Activated CD4-positive, alpha-beta memory T cell treated with anti-CD3 and anti-CD28 coated beads for 36 hours (primary cell): ENCODE data around the gene DHRS7. TPM values are rescaled to one million over a fixed set of nuclear protein-coding genes. Genes with fewer than 3 reads are reported as not detected.
A peak's percentile ranks its signal among the peaks of the same experiment; 100 is the strongest.

Source experiments
- CTCF ChIA-PET: fragments of 350-600 bp; sonication (Branson Sonifier 250); formaldehyde crosslinking; loops from one replicate; lab custom pipeline; 2021; ENCODE audit warnings: antibody characterized with exemption, inconsistent platforms; lab: Charles Lee
- POLR2A ChIA-PET: fragments of 350-600 bp; sonication (Branson Sonifier 250); formaldehyde crosslinking; loops from one replicate; lab custom pipeline; 2021; ENCODE audit warnings: antibody characterized with exemption; lab: Charles Lee
- DNase-seq: peaks from one replicate; pipeline ENCODE4 v3.0.0-alpha.2; 2020
- H3K27ac Mint-ChIP-seq: one replicate; pipeline ENCODE4 v1.8.0; 2021; ENCODE audit warnings: mixed read lengths
- H3K27me3 Mint-ChIP-seq: one replicate; pipeline ENCODE4 v1.8.0; 2021; ENCODE audit warnings: mixed read lengths
- H3K36me3 Mint-ChIP-seq: one replicate; pipeline ENCODE4 v1.8.0; 2021; ENCODE audit warnings: mixed read lengths
- H3K4me1 Mint-ChIP-seq: one replicate; pipeline ENCODE4 v1.8.0; 2021; ENCODE audit warnings: low read depth, mixed read lengths
- H3K4me3 Mint-ChIP-seq: one replicate; pipeline ENCODE4 v1.8.0; 2021; ENCODE audit warnings: mild to moderate bottlenecking, mixed read lengths
- H3K9me3 Mint-ChIP-seq: one replicate; pipeline ENCODE4 v1.8.0; 2021; ENCODE audit warnings: mixed read lengths
- intact Hi-C: fragments of 100-400 bp; cut with micrococcal nuclease; formaldehyde crosslinking; loops from one replicate; pipeline ENCODE4 v1.15.1; 2023
- total RNA-seq, 2 experiments: library from RNA; stranded (reverse); gene quantifications; one replicate each; pipeline ENCODE4 v1.2.3, GENCODE V29; 2021

DHRS7 gene, protein sequence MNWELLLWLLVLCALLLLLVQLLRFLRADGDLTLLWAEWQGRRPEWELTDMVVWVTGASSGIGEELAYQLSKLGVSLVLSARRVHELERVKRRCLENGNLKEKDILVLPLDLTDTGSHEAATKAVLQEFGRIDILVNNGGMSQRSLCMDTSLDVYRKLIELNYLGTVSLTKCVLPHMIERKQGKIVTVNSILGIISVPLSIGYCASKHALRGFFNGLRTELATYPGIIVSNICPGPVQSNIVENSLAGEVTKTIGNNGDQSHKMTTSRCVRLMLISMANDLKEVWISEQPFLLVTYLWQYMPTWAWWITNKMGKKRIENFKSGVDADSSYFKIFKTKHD
- total RNA-seq: 10 to 100 TPM; 70.3 to 74.7 TPM

DNA sequence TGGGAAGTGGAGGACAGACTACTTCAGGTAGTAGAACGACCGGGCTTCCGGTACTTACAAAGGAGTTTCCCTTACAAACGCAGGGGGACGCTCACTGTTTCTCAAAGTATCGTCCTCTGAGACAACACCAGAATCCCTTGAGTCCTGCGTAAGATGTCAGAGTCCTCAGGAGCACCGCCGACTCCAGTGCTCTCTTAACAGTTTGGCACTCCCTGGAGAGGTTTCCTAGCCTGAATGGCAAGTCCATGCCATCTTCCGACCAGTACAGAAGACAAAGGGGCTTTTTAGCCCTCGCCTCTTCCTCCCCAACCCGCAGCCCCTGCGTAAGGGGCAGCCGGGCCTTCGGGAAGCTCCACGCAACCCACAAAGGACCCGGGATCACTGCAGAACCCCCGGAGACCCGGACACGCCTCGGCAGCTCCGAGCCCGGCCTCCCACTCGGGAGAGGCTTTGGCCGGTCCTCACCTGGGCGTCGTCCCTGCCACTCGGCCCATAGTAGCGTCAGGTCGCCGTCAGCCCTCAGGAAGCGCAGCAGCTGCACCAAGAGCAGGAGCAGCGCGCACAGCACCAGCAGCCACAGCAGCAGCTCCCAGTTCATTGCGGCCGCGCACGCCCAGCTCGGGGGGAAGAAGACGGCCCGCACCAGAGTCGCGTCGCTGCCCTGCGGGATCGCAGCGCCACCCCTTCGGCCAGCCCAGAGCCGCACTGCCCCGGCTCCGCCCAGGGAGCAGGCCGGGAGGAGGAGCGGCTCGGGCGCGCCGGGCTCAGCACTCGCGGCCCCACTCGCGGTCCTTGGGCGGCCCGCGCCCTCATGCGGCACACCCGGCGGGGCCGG, at the start of gene DHRS7:
DHRS7 (minus strand) TSS at position 687 of the 835 bp plus-strand sequence; CDS start at position 598, 89 bp downstream.
- POLR2A ChIA-PET: interaction anchor here (0.5 to 1.7 kb wide), 7 partner anchors 11 to 83 kb away, joined by 3 to 12 read pairs (median 6); partner anchors contain the start of genes PCNX4 and PPM1A
- Mint-ChIP-seq H3K36me3 (peaks cover 8% of the 10 kb centered on the region), H3K27me3 (no peaks in the 10 kb centered on the region), H3K4me3 (peak within 1 kb of the TSS; percentile 94), H3K27ac (peak within 1 kb of the TSS; percentile 97), H3K4me1 (peaks cover 37% of the 10 kb centered on the region), H3K9me3 (no peaks in the 10 kb centered on the region)
- DNase-seq: peak; percentile 79
- intact Hi-C loops: loop anchor here (1.0 to 10.0 kb wide), 6 partner anchors 14 to 680 kb away; partner anchors contain the start of genes JKAMP, L3HYPDH and PCNX4
- CTCF ChIA-PET: interaction anchor here (0.6 to 3.1 kb wide), 11 partner anchors 10 to 201 kb away, joined by 3 to 22 read pairs (median 9); partner anchors contain the start of gene PCNX4

DNA sequence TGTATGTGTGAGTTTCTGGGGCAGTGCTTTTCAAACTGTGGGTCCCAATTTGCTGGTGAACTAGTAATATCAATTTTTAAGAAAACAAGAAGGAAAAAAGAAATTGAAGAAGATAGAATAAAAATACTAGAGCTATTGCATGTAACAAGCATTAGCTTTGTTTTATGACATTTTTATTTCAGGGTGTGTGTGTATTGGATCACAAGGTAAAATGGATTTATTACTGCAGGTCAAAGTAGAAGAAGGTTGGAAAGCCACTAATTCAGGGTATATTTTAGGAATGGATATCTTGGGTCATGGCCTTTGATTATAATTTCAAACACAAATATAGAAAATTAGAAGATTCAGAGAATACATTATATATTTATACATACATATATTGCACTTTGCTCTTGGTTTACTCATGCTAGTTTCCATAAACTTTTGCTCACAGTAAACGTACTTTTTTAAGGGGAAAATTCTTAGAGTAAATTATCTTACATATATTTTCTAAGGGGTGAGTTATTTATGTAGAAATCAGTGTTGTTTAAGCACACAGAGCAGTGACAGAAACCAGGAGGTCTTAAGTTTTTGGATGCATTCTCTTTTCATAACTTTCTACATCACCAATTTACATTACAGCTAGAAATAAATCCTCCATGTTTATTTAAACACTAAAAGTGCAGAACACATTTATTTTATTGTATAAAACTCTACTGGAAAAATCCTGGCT, 49.4 kb upstream of the DHRS7 start:
- Mint-ChIP-seq H3K36me3 (no peaks in the 10 kb centered on the region), H3K9me3 (peaks cover 3% of the 10 kb centered on the region), H3K4me3 (no peak overlapping the region), H3K27ac (no peak overlapping the region), H3K27me3 (peaks cover 3% of the 10 kb centered on the region), H3K4me1 (no peaks in the 10 kb centered on the region)
- ChIA-PET CTCF (no interaction called here), POLR2A (no interaction called here)
- intact Hi-C loops: no loop called here
- no peak for DNase-seq

- ChIA-PET CTCF (no interaction called here), POLR2A (no interaction called here)
- DNase-seq: no peak
- Mint-ChIP-seq H3K9me3 (peaks cover 3% of the 10 kb centered on the region), H3K4me1 (no peaks in the 10 kb centered on the region), H3K4me3 (no peak overlapping the region), H3K27ac (no peak overlapping the region), H3K36me3 (no peaks in the 10 kb centered on the region), H3K27me3 (peaks cover 3% of the 10 kb centered on the region)
- intact Hi-C loops: no loop called here
These were observed 48.8 kb upstream of the DHRS7 start for GRCh38 chr14:60214003-60214402.

DNA sequence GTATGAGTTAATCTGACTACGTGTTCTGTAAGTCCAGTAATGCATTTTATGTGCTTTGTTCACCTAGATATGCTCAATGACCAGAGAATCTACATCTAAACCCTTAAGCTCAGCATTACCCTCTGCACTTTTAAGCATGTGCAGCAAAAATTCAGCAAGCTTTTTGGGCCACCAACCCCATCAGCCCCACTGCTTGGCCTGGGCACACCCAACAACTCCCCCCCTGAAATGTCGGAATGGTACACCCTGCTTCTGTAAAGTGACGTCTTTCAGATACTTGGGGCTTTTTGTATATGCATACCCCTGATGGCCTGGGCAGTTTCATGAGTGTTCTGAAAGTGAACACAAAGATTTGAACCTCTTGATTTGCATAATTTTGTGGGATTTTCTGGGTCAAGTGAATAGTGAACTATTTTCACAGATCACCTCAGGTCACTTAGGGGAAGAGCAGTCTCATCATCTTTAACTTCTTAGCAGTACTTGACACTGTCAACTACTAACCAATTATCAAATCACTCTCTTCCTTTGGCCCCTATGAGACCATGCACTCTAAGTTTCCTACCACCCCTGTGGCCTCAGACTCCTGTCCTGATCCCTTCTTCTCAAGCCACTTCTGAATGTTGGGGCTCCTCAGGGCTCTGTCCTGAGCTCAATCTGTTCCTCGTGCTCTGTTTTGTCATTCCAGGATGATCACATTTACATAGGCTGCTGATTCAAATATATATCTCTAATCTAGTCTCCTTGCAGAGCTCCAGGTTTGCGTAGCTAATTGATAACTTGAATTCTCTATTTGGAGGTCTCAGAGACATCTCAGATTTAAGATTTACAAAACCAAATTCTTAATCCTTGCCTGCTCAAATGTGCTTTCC, 47.5 kb upstream of the DHRS7 start:
- DNase-seq: no peak
- Mint-ChIP-seq H3K27me3 (peaks cover 7% of the 10 kb centered on the region), H3K27ac (no peak overlapping the region), H3K9me3 (peaks cover 3% of the 10 kb centered on the region), H3K4me1 (no peaks in the 10 kb centered on the region), H3K4me3 (no peak overlapping the region), H3K36me3 (no peaks in the 10 kb centered on the region)
- intact Hi-C loops: no loop called here
- ChIA-PET POLR2A (no interaction called here), CTCF (interaction anchor here (0.7 kb wide), 1 partner anchor 146 kb away, joined by 3 read pairs; no protein-coding TSS in a partner anchor)

GRCh38 chr14:60211153-60211552, 46.0 kb upstream of the DHRS7 start:
- H3K9me3 Mint-ChIP-seq: peaks cover 3% of the 10 kb centered on the region
- no peak overlapping the region for H3K4me3 Mint-ChIP-seq
- CTCF ChIA-PET: interaction anchor here (1.7 kb wide), 1 partner anchor 28 kb away, joined by 5 read pairs; no protein-coding TSS in a partner anchor
- peaks cover 14% of the 10 kb centered on the region for H3K27me3 Mint-ChIP-seq
- DNase-seq: no peak
- H3K4me1 Mint-ChIP-seq: peaks cover 7% of the 10 kb centered on the region
- intact Hi-C loops: no loop called here
- no peaks in the 10 kb centered on the region for H3K36me3 Mint-ChIP-seq
- H3K27ac Mint-ChIP-seq: no peak overlapping the region
- POLR2A ChIA-PET: interaction anchor here (0.6 kb wide), 1 partner anchor 1706 kb away, joined by 4 read pairs; no protein-coding TSS in a partner anchor

- Mint-ChIP-seq H3K27ac (no peak overlapping the region), H3K4me1 (peaks cover 10% of the 10 kb centered on the region), H3K36me3 (no peaks in the 10 kb centered on the region), H3K27me3 (peaks cover 15% of the 10 kb centered on the region), H3K4me3 (no peak overlapping the region), H3K9me3 (peaks cover 3% of the 10 kb centered on the region)
- ChIA-PET CTCF (interaction anchor here (1.7 kb wide), 1 partner anchor 27 kb away, joined by 5 read pairs; no protein-coding TSS in a partner anchor), POLR2A (interaction anchor here (0.6 kb wide), 2 partner anchors 1706 to 1788 kb away, joined by 3 to 4 read pairs; no protein-coding TSS in a partner anchor)
- no peak for DNase-seq
- intact Hi-C loops: no loop called here
These were observed 45.5 kb upstream of the DHRS7 start for GRCh38 chr14:60210703-60211102.

- CTCF ChIA-PET: interaction anchor here (1.3 kb wide), 1 partner anchor 125 kb away, joined by 4 read pairs; no protein-coding TSS in a partner anchor
- POLR2A ChIA-PET: no interaction called here
These were observed 41.8 kb upstream of the DHRS7 start for GRCh38 chr14:60206837-60207533.

DNA sequence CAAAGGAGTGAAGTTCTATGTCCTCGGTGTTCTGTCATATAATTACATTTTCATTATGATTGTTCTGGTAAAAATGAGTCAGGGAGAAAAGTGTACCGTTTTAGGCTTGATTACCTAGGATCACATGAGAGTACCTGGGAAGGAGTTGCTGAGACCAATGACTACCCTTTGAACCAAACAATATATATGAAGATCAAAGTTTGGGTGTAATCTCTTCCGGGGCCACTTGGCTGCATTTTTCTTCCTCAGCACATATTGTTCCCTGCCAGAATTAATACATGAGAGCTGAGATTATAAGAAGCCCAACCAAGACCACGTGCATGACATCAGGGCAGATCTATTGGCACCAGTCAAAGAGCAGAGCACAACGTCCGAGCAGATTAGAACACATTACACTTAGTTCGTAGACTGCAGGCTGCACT, 41.1 kb upstream of the DHRS7 start:
- Mint-ChIP-seq H3K27ac (no peak overlapping the region), H3K27me3 (peaks cover 20% of the 10 kb centered on the region), H3K9me3 (peaks cover 3% of the 10 kb centered on the region), H3K36me3 (no peaks in the 10 kb centered on the region), H3K4me1 (peaks cover 20% of the 10 kb centered on the region), H3K4me3 (no peak overlapping the region)
- DNase-seq: no peak
- ChIA-PET CTCF (interaction anchor here (0.7 to 1.3 kb wide), 2 partner anchors 60 to 126 kb away, joined by 3 to 4 read pairs; no protein-coding TSS in a partner anchor), POLR2A (no interaction called here)
- intact Hi-C loops: loop anchor here (1.0 to 5.0 kb wide), 3 partner anchors 22 to 971 kb away; no protein-coding TSS in a partner anchor

More at GRCh38 chr14:60206837-60207533, 41.8 kb upstream of the DHRS7 start:
- Mint-ChIP-seq H3K4me3 (no peak overlapping the region), H3K4me1 (peaks cover 20% of the 10 kb centered on the region), H3K36me3 (no peaks in the 10 kb centered on the region), H3K9me3 (peaks cover 3% of the 10 kb centered on the region), H3K27me3 (peaks cover 21% of the 10 kb centered on the region), H3K27ac (no peak overlapping the region)
- intact Hi-C loops: loop anchor here (1.0 to 5.0 kb wide), 4 partner anchors 23 to 970 kb away; no protein-coding TSS in a partner anchor
- no peak for DNase-seq

DNA sequence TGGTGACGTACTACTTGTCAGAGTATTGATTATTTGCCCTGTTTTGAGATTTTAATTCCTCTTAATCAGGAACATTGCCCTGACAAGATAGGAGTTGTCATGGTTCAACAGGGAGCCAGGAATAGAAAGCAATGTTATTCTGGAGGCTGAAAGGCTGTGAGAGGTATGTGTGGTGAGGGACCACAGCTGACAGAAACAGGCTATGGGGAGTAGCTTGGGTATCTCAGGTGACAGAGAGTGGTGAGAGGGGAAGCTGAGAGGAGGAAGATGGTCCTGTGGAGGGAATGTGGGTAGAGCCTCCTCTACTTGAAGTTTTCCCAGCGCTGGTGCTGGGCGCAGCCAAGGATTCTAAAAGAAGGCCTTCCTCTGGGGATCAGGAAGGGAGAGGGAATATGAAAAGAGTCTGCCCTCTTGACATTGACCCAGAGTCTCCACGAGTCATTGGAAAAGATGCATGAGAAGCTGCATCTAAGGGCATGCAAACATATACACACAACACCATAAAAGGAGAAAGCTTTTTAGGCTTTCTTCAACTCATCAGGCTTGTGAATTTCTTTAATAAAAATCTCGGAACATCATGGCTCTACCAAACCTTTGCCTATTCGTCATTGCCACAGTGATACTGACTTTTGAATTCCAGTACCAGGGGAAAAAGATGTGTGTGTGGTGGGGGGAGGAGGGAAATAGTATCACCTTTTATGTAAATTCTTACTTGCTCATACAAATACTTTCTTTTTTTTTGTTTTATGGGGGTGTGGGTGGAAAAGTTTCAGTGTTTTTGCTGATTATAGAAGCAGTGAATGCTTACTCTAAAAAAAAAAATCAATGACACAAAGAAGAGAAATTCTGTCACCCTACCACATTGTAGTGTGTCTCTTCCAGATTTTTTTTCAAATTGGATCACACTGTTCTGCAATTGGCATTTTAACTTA, 39.9 kb upstream of the DHRS7 start:
- POLR2A ChIA-PET: no interaction called here
- Mint-ChIP-seq H3K27ac (no peak overlapping the region), H3K36me3 (peaks cover 2% of the 10 kb centered on the region), H3K4me1 (peaks cover 20% of the 10 kb centered on the region), H3K27me3 (peaks cover 20% of the 10 kb centered on the region), H3K4me3 (no peak overlapping the region), H3K9me3 (peaks cover 2% of the 10 kb centered on the region)
- no peak for DNase-seq
- intact Hi-C loops: loop anchor here (5.0 kb wide), 2 partner anchors 127 to 972 kb away; no protein-coding TSS in a partner anchor
- CTCF ChIA-PET: interaction anchor here (1.3 to 1.8 kb wide), 2 partner anchors 21 to 127 kb away, joined by 4 to 7 read pairs; no protein-coding TSS in a partner anchor
